Measurements from ENCODE around the gene POLDIP2.

DNA sequence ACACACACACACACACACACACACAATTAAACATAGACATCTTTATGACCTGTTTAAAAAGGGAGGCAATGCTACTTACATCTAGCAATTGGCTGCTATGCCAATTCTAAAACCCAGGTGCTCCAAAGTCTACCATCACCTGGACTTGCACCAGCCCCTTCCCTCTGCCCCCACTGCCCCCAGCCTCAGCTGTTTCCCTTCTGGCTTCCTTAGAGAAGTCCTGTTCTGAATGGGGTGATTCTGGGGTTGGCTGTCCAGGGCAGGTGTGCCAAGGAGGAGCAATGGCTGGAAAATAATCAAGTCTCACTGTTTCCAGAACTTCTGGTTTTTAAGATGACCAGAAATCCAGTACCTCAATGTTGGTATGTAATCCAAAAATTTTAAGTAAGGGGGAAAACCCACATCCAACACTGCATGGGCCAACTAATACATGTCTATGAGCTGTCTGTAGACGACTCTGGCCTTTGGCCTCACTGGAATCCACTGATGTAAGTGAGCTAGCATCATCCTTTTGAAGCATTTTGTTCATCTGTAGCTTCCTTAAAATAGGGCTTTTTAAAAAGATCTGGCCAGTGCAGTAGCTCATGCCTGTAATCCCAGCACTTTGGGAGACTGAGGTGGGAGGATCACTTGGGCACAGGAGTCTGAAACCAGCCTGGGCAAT is 24.1 kb downstream of the POLDIP2 start:
- TF ChIP-seq EP300 (IDR thresholded peaks at IDR 0.05; ENCODE audit: low read depth) = no peak
- TF ChIP-seq, protein P1, sequence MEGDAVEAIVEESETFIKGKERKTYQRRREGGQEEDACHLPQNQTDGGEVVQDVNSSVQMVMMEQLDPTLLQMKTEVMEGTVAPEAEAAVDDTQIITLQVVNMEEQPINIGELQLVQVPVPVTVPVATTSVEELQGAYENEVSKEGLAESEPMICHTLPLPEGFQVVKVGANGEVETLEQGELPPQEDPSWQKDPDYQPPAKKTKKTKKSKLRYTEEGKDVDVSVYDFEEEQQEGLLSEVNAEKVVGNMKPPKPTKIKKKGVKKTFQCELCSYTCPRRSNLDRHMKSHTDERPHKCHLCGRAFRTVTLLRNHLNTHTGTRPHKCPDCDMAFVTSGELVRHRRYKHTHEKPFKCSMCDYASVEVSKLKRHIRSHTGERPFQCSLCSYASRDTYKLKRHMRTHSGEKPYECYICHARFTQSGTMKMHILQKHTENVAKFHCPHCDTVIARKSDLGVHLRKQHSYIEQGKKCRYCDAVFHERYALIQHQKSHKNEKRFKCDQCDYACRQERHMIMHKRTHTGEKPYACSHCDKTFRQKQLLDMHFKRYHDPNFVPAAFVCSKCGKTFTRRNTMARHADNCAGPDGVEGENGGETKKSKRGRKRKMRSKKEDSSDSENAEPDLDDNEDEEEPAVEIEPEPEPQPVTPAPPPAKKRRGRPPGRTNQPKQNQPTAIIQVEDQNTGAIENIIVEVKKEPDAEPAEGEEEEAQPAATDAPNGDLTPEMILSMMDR (IDR thresholded peaks at IDR 0.05) = no peak
